ENCODE data around the gene CCDC178.

CCDC178 gene

DNA sequence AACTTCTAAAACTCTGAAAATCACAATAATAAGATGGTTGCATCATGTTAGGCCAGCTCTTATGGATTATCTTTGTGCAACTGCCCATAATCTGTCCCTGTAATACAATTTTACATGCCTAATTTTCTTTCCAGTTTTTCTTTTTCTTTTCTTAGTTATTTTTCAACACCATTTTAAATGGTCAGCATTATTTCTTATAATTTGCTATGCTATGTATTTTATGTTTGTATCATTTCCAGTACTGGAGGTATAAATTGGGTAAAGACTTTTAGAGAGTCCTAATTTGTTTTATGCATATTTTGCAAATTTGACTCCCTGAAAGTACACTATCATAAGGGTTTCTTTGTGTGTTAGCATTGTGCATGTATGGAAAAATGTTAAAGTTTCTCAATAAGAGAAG lies 333.0 kb downstream of the CCDC178 start:
- H3K9me2 ChIP-seq (ENCODE audit: low read depth, low read length), result no peaks in the 10 kb centered on the region
- H3K4me3 ChIP-seq (ENCODE audit: low read depth, low read length, poor library complexity, severe bottlenecking), result no peak overlapping the region
- H3K9me3 ChIP-seq (ENCODE audit: low read length), result no peaks in the 10 kb centered on the region
- H3K27ac ChIP-seq (ENCODE audit: low read depth, low read length, poor library complexity, severe bottlenecking), result no peak overlapping the region
- H3K9ac ChIP-seq (ENCODE audit: low read length), result no peak overlapping the region
- no peaks in the 10 kb centered on the region for H3K79me2 ChIP-seq (ENCODE audit: insufficient read depth, low read length)
- TF ChIP-seq EZH2 (IDR thresholded peaks at IDR 0.05; ENCODE audit: borderline replicate concordance, low read length), result no peak
- TF ChIP-seq, protein P1, sequence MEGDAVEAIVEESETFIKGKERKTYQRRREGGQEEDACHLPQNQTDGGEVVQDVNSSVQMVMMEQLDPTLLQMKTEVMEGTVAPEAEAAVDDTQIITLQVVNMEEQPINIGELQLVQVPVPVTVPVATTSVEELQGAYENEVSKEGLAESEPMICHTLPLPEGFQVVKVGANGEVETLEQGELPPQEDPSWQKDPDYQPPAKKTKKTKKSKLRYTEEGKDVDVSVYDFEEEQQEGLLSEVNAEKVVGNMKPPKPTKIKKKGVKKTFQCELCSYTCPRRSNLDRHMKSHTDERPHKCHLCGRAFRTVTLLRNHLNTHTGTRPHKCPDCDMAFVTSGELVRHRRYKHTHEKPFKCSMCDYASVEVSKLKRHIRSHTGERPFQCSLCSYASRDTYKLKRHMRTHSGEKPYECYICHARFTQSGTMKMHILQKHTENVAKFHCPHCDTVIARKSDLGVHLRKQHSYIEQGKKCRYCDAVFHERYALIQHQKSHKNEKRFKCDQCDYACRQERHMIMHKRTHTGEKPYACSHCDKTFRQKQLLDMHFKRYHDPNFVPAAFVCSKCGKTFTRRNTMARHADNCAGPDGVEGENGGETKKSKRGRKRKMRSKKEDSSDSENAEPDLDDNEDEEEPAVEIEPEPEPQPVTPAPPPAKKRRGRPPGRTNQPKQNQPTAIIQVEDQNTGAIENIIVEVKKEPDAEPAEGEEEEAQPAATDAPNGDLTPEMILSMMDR (IDR thresholded peaks at IDR 0.05; ENCODE audit: low read length), result no peak
- H3F3A ChIP-seq (ENCODE audit: insufficient read depth, low read length), result no peaks in the 10 kb centered on the region
- no peaks in the 10 kb centered on the region for H3K4me1 ChIP-seq (ENCODE audit: insufficient read depth, low read length, severe bottlenecking)
- H4K20me1 ChIP-seq (ENCODE audit: insufficient read depth, low read length), result no peaks in the 10 kb centered on the region
- H3K4me2 ChIP-seq (ENCODE audit: low read length), result no peak overlapping the region
- no peak overlapping the region for H2AFZ ChIP-seq (ENCODE audit: low read length)
- no peaks in the 10 kb centered on the region for H3K27me3 ChIP-seq (ENCODE audit: insufficient read depth, low read length)
- no peaks in the 10 kb centered on the region for H3K36me3 ChIP-seq (ENCODE audit: insufficient read depth, low read length)

DNA sequence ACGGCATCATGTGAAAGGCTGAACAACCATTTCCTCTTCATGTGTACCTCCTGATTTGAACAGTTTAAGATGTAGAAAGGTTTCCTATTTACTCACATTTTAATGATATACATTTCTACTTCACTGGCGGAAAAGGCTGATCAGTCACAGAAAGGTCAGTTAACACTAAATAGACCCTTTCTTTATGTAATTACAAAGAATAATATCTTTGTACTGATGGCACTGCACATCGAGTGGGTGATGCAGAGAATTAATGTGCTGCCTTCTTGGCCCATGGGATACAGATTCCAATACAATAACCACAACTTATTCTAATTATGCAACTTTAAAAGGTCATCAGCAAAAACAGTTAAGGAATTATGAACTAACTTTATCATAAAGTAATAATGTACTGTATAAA lies 339.2 kb downstream of the CCDC178 start:
- Histone ChIP-seq H3K9ac (ENCODE audit: low read length) (no peak overlapping the region), H4K20me1 (ENCODE audit: insufficient read depth, low read length) (no peaks in the 10 kb centered on the region), H3K4me1 (ENCODE audit: insufficient read depth, low read length, severe bottlenecking) (no peaks in the 10 kb centered on the region), H3K9me2 (ENCODE audit: low read depth, low read length) (no peaks in the 10 kb centered on the region), H3K4me3 (ENCODE audit: low read depth, low read length, poor library complexity, severe bottlenecking) (no peak overlapping the region), H2AFZ (ENCODE audit: low read length) (no peak overlapping the region), H3F3A (ENCODE audit: insufficient read depth, low read length) (no peaks in the 10 kb centered on the region), H3K4me2 (ENCODE audit: low read length) (no peak overlapping the region), H3K36me3 (ENCODE audit: insufficient read depth, low read length) (no peaks in the 10 kb centered on the region), H3K9me3 (ENCODE audit: low read length) (no peaks in the 10 kb centered on the region), H3K27ac (ENCODE audit: low read depth, low read length, poor library complexity, severe bottlenecking) (no peak overlapping the region), H3K27me3 (ENCODE audit: insufficient read depth, low read length) (no peaks in the 10 kb centered on the region), H3K79me2 (ENCODE audit: insufficient read depth, low read length) (no peaks in the 10 kb centered on the region)
- TF ChIP-seq, protein P1 (IDR thresholded peaks at IDR 0.05; ENCODE audit: low read length), result no peak

GRCh38 chr18:33099626-33100025 lies 340.9 kb downstream of the CCDC178 start:
- TF ChIP-seq EZH2 (IDR thresholded peaks at IDR 0.05; ENCODE audit: borderline replicate concordance, low read length), result no peak
- TF ChIP-seq, protein P1 (IDR thresholded peaks at IDR 0.05; ENCODE audit: low read length), result no peak
- no peaks in the 10 kb centered on the region for H3K27me3 ChIP-seq (ENCODE audit: insufficient read depth, low read length)
- H3K9me2 ChIP-seq (ENCODE audit: low read depth, low read length), result no peaks in the 10 kb centered on the region
- no peak overlapping the region for H3K9ac ChIP-seq (ENCODE audit: low read length)
- H3K4me3 ChIP-seq (ENCODE audit: low read depth, low read length, poor library complexity, severe bottlenecking), result no peak overlapping the region
- no peak overlapping the region for H3K4me2 ChIP-seq (ENCODE audit: low read length)
- H3K79me2 ChIP-seq (ENCODE audit: insufficient read depth, low read length), result no peaks in the 10 kb centered on the region
- no peaks in the 10 kb centered on the region for H4K20me1 ChIP-seq (ENCODE audit: insufficient read depth, low read length)
- H3K27ac ChIP-seq (ENCODE audit: low read depth, low read length, poor library complexity, severe bottlenecking), result no peak overlapping the region
- H3K36me3 ChIP-seq (ENCODE audit: insufficient read depth, low read length), result no peaks in the 10 kb centered on the region
- no peak overlapping the region for H2AFZ ChIP-seq (ENCODE audit: low read length)
- H3F3A ChIP-seq (ENCODE audit: insufficient read depth, low read length), result no peaks in the 10 kb centered on the region
- H3K9me3 ChIP-seq (ENCODE audit: low read length), result no peaks in the 10 kb centered on the region
- H3K4me1 ChIP-seq (ENCODE audit: insufficient read depth, low read length, severe bottlenecking), result no peaks in the 10 kb centered on the region
